K562 (cell line): ENCODE results near the gene OSBPL10. TPM values are rescaled to one million over a fixed set of nuclear protein-coding genes. Genes with fewer than 3 reads are reported as not detected.

Experiments used
- ATAC-seq: fragments of 200-7000 bp; cut with Tn5 transposase; 3 replicates; pipeline ENCODE4 v1.9.1; 2020; ENCODE audit warnings: moderate library complexity
- BruUV-seq: library from RNA; stranded (reverse); fragments of 400-500 nt; replicated peaks from 2 replicates; lab custom pipeline; 2021; lab: Mats Ljungman, UMichigan
- CTCF ChIA-PET: fragments of 300-600 bp; formaldehyde crosslinking; extraction: SDS; loops from one replicate; lab custom pipeline; 2021; ENCODE audit warnings: low intra/inter-chr PET ratio; lab: Yijun Ruan, JAX
- POLR2A ChIA-PET: fragments of 300-600, 350-650 bp; sonication (Branson Sonifier 250); formaldehyde crosslinking; extraction: SDS; loops from one replicate; lab custom pipeline; 2021; ENCODE audit warnings: antibody characterized with exemption, inconsistent platforms; lab: Yijun Ruan, JAX
- DNase-seq, 4 experiments: peaks; one replicate each; pipeline versions ENCODE4 v3.0.0 to v3.0.0-alpha.2; 2011 to 2018; ENCODE audit warnings: low spot score in 3 of 4, mixed read lengths in 3 of 4; ENCODE audit errors: extremely low read depth in 1 of 4
- FAIRE-seq: peaks from 2 replicates; lab custom pipeline; 2011; peaks lifted over from hg19 to GRCh38; lab: Jason Lieb, UNC
- H2AFZ ChIP-seq: 2 replicates; pipeline ENCODE4 v1.6.0; 2011; ENCODE audit warnings: low read depth, low read length, control low read depth, inconsistent platforms
- H3K27ac ChIP-seq: fragments of 200-600 bp; 3 replicates; pipeline ENCODE4 v1.8.0; 2011; ENCODE audit warnings: low read depth, mild to moderate bottlenecking, control low read depth, inconsistent platforms, low read length, moderate library complexity, mixed read lengths; ENCODE audit errors: extremely low read depth
- H3K27me3 ChIP-seq, 2 experiments: fragments of 300-600 bp in 1 of 2; 2 replicates in 1 of 2; 3 replicates in 1 of 2; pipeline versions ENCODE4 v1.6.0 to v1.8.0; 2011; ENCODE audit warnings: inconsistent platforms in 2 of 2, low read length in 2 of 2, mild to moderate bottlenecking in 1 of 2, mixed read lengths in 1 of 2, moderate library complexity in 1 of 2; ENCODE audit not compliant: control insufficient read depth in 2 of 2, insufficient read depth in 2 of 2
- H3K36me3 ChIP-seq: fragments of 300-600 bp; 3 replicates; pipeline ENCODE4 v1.8.0; 2011; ENCODE audit warnings: mild to moderate bottlenecking, low read length, inconsistent platforms; ENCODE audit not compliant: control insufficient read depth, insufficient read depth
- H3K4me1 ChIP-seq, 2 experiments: fragments of 200-600 bp in 1 of 2; replicated peaks in 1 of 2; 2 replicates in 1 of 2; 3 replicates in 1 of 2; pipeline versions ENCODE4 v1.5.1 to v1.8.0; 2011; ENCODE audit warnings: inconsistent platforms in 2 of 2, low read length in 2 of 2, mild to moderate bottlenecking in 1 of 2, mixed read lengths in 1 of 2, moderate library complexity in 1 of 2; ENCODE audit not compliant: control insufficient read depth in 2 of 2, insufficient read depth in 2 of 2
- H3K4me2 ChIP-seq: 2 replicates; pipeline ENCODE4 v1.6.1; 2011; ENCODE audit warnings: low read length, control low read depth, inconsistent platforms, mixed read lengths; ENCODE audit not compliant: insufficient read depth
- H3K4me3 ChIP-seq: fragments of 200-600 bp; sonication (generic), shearing (Covaris generic); 2 replicates; pipeline ENCODE4 v1.5.1; 2016; ENCODE audit warnings: control low read depth, inconsistent platforms
- H3K79me2 ChIP-seq: fragments of 200-600 bp; 3 replicates; pipeline ENCODE4 v1.8.0; 2011; ENCODE audit warnings: low read length, inconsistent platforms; ENCODE audit not compliant: control insufficient read depth, insufficient read depth
- H3K9ac ChIP-seq, 2 experiments: 2 replicates each; pipeline versions ENCODE4 v1.6.0 to v1.6.1; 2011; ENCODE audit warnings: low read depth in 2 of 2, low read length in 2 of 2, control low read depth in 1 of 2, inconsistent platforms in 1 of 2, mild to moderate bottlenecking in 1 of 2, mixed read lengths in 1 of 2; ENCODE audit not compliant: insufficient read depth in 1 of 2
- H3K9me1 ChIP-seq: one replicate; pipeline ENCODE4 v1.6.0; 2011; ENCODE audit warnings: inconsistent platforms, mild to moderate bottlenecking, low read length, moderate library complexity; ENCODE audit not compliant: control insufficient read depth, insufficient read depth
- H3K9me3 ChIP-seq: replicated peaks from 2 replicates; pipeline ENCODE4 v1.5.1; 2011; ENCODE audit warnings: low read depth, low read length, inconsistent platforms; ENCODE audit not compliant: control insufficient read depth, insufficient read depth
- H4K20me1 ChIP-seq: replicated peaks from 2 replicates; pipeline ENCODE4 v1.6.1; 2011; ENCODE audit warnings: low read length, inconsistent platforms, mixed read lengths; ENCODE audit not compliant: control insufficient read depth, insufficient read depth
- FOXK1 ChIP-seq: sonication (generic); formaldehyde crosslinking; IDR thresholded peaks from 2 replicates; pipeline ENCODE4 v1.8.0; 2022; ENCODE audit warnings: missing genetic modification reagents, mild to moderate bottlenecking, borderline replicate concordance
- LARP7 ChIP-seq: fragments of 450-650 bp; IDR thresholded peaks from 2 replicates; pipeline ENCODE4 v1.6.1; 2016
- MEF2D ChIP-seq: conservative IDR thresholded peaks from 2 replicates; pipeline ENCODE4 v1.6.1; 2016; ENCODE audit warnings: low read depth, missing genetic modification characterization, missing compliant biosample characterization
- RBM14 ChIP-seq: fragments of 200-400 bp; formaldehyde crosslinking; IDR thresholded peaks from 2 replicates; pipeline ENCODE4 v1.6.1; 2018; ENCODE audit warnings: low read depth, mild to moderate bottlenecking, low read length, moderate library complexity, borderline replicate concordance; ENCODE audit not compliant: insufficient read depth
- SAFB ChIP-seq: fragments of 200-400 bp; formaldehyde crosslinking; IDR thresholded peaks from 2 replicates; pipeline ENCODE4 v1.6.1; 2017; ENCODE audit warnings: low read depth, low read length, borderline replicate concordance
- SIN3B ChIP-seq: fragments of 450-650 bp; IDR thresholded peaks from 2 replicates; pipeline ENCODE4 v1.6.1; 2017; ENCODE audit warnings: low read depth, mild to moderate bottlenecking, moderate library complexity
- SIX5 ChIP-seq, 2 experiments: IDR thresholded peaks; 2 replicates each; pipeline ENCODE4 v1.6.1; 2011; ENCODE audit warnings: low read length in 2 of 2, borderline replicate concordance in 1 of 2, low read depth in 1 of 2, mild to moderate bottlenecking in 1 of 2, moderate library complexity in 1 of 2; ENCODE audit not compliant: insufficient read depth in 1 of 2
- STAG1 ChIP-seq: sonication (generic); formaldehyde crosslinking; IDR thresholded peaks from 2 replicates; pipeline ENCODE4 v1.5.0; 2020; ENCODE audit warnings: missing genetic modification reagents, borderline replicate concordance
- STAT6 ChIP-seq: sonication (generic); formaldehyde crosslinking; IDR thresholded peaks from 2 replicates; pipeline ENCODE4 v1.8.1; 2023; ENCODE audit warnings: mild to moderate bottlenecking, missing genetic modification reagents
- ZNF232 ChIP-seq: sonication (generic); formaldehyde crosslinking; IDR thresholded peaks from 2 replicates; pipeline ENCODE4 v1.8.0; 2022; ENCODE audit warnings: mild to moderate bottlenecking, missing genetic modification reagents
- WGBS: fragments of 100-300 bp; shearing (Covaris generic); methylation state at CpG from one replicate; pipeline ENCODE4 v1.1.6; 2016; ENCODE audit warnings: low coverage, mixed read lengths; ENCODE audit not compliant: insufficient coverage; ENCODE audit errors: missing lambda C conversion rate; 5-methylcytosine and 5-hydroxymethylcytosine counted together
- in situ Hi-C: fragments of 300-500 bp; cut with MboI; formaldehyde crosslinking; loops from 4 replicates; pipeline ENCODE4 v1.15.0; 2018; ENCODE audit warnings: inconsistent platforms, mixed read lengths
- intact Hi-C: fragments of 100-400 bp; cut with micrococcal nuclease; formaldehyde crosslinking; loops from 2 replicates; pipeline ENCODE4 v1.14.2; 2022
- polyA plus RNA-seq, 8 experiments: library from polyadenylated mRNA; depleted of rRNA in 4 of 8; stranded (reverse) in 5 of 8; unstranded in 3 of 8; fragments of >200 nt; fragmentation: Nextera tagmentation in 2 of 8; fragmentation: Illumina TruSeq in 1 of 8; extraction: Ambion mirVana in 2 of 8; extraction: Trizol in 1 of 8; gene quantifications; 2 replicates each; pipeline versions ENCODE4 v1.2.1 to v1.2.3, GENCODE V29; 2011 to 2014; ENCODE audit warnings: inconsistent platforms in 1 of 8, missing spikeins in 1 of 8
- total RNA-seq, 7 experiments: library from RNA; depleted of rRNA in 6 of 7; stranded (reverse); fragments of >200 nt in 6 of 7; fragmentation: Illumina TruSeq in 2 of 7; extraction: Trizol in 2 of 7; gene quantifications; 2 replicates each; pipeline versions ENCODE4 v1.2.1 to v1.2.3, GENCODE V29; 2011 to 2021; ENCODE audit warnings: low replicate concordance in 1 of 7

The OSBPL10 gene
- total and polyA plus RNA-seq, 9 of the 15 experiments (the other 6 are each of a cell fraction or from before 2014, with no cell fraction given), result 0.03 to 0.19 (median 0.14) TPM; not detected in 2

- ChIA-PET CTCF (no interaction called here), POLR2A (no interaction called here)
- TF ChIP-seq SIX5 (IDR thresholded peaks at IDR 0.05; ENCODE audit: borderline replicate concordance in 1 of 2, insufficient read depth in 1 of 2, low read depth in 1 of 2, low read length in 2 of 2) (no peak), MEF2D (tag) (no peak), SAFB (no peak), SIN3B (no peak), LARP7 (no peak), ZNF232 (CRISPR knock-in tag) (no peak)
- 0% methylated on average over 1 of the region's 1 CpG for WGBS
- no peak overlapping the region for H3K4me2 ChIP-seq
- H3K4me3 ChIP-seq, result no peak overlapping the region
- no peak overlapping the region for H3K9ac ChIP-seq
- FAIRE-seq (no peak), ATAC-seq (no peak), DNase-seq (no peak)
- H3K9me1 ChIP-seq, result no peaks in the 10 kb centered on the region
- H4K20me1 ChIP-seq, result no peaks in the 10 kb centered on the region
- H3K27me3 ChIP-seq, result peaks cover 0 to 3% of the 10 kb centered on the region in 2 experiments; a peak in 3 of 5 replicates
- H2AFZ ChIP-seq, result no peak overlapping the region
- peaks cover 2% of the 10 kb centered on the region; the same call in 1 of the 2 replicates for H3K9me3 ChIP-seq
- no TSS peak for BruUV-seq
- H3K79me2 ChIP-seq, result no peaks in the 10 kb centered on the region
- intact Hi-C loops, result loop anchor here (10.0 kb wide), 1 partner anchor 263 kb away; no protein-coding TSS in a partner anchor
- H3K36me3 ChIP-seq, result no peaks in the 10 kb centered on the region
- H3K27ac ChIP-seq, result no peak overlapping the region
- in situ Hi-C loops, result no loop called here
- no peaks in the 10 kb centered on the region for H3K4me1 ChIP-seq
Observed at GRCh38 chr3:31988271-31988670, 7.2 kb upstream of the OSBPL10 start.

- no peaks in the 10 kb centered on the region; the same call in 1 of the 2 replicates for H3K9me3 ChIP-seq
- FAIRE-seq, result no peak
- H3K27me3 ChIP-seq, result peaks cover 9 to 22% of the 10 kb centered on the region in 2 experiments
- H3K36me3 ChIP-seq, result no peaks in the 10 kb centered on the region
- no peak overlapping the region for H3K4me2 ChIP-seq
- ATAC-seq, result no peak
- in situ Hi-C loops, result no loop called here
- H3K4me1 ChIP-seq, result peaks cover 0 to 9% of the 10 kb centered on the region in 2 experiments; a peak in 2 of 5 replicates
- H3K9me1 ChIP-seq, result no peaks in the 10 kb centered on the region
- H3K27ac ChIP-seq, result no peak overlapping the region
- ChIA-PET CTCF (no interaction called here), POLR2A (no interaction called here)
- no peak overlapping the region for H2AFZ ChIP-seq
- no TSS peak for BruUV-seq
- no peaks in the 10 kb centered on the region; the same call in 1 of the 2 replicates for H4K20me1 ChIP-seq
- no peaks in the 10 kb centered on the region for H3K79me2 ChIP-seq
- TF ChIP-seq FOXK1 (CRISPR knock-in tag) (no peak), STAT6 (CRISPR knock-in tag) (no peak), RBM14 (no peak), STAG1 (no peak)
- H3K4me3 ChIP-seq, result no peak overlapping the region
- H3K9ac ChIP-seq, result no peak overlapping the region
- intact Hi-C loops, result loop anchor here (10.0 kb wide), 1 partner anchor 261 kb away; no protein-coding TSS in a partner anchor
- 2% methylated on average over 2 of the region's 2 CpGs for WGBS
- DNase-seq, result no peak
Observed at GRCh38 chr3:31985831-31986230, 4.8 kb upstream of the OSBPL10 start.
